Lung (tissue), 12 donors: ENCODE measurements around the gene DDX60. TPM values are rescaled to one million over a fixed set of nuclear protein-coding genes. Genes with fewer than 3 reads are reported as not detected.

ENCODE experiments used
- ATAC-seq: fragments of 200-7000 bp; cut with Tn5 transposase; one replicate; pipeline ENCODE4 v1.9.1; 2020; ENCODE audit warnings: moderate number of reproducible peaks; ENCODE audit not compliant: insufficient read depth, low FRiP score
- DNase-seq, 3 donors: peaks; one replicate each; pipeline ENCODE4 v3.0.0-alpha.2; 2013 to 2017
- H3K27ac ChIP-seq, 2 donors: one replicate each; pipeline ENCODE4 v1.5.1; 2013; ENCODE audit warnings: mild to moderate bottlenecking in 2 of 2, moderate library complexity in 2 of 2, control low read depth in 1 of 2, inconsistent platforms in 1 of 2, low read depth in 1 of 2, low read length in 1 of 2
- H3K27me3 ChIP-seq, 3 donors: one replicate each; pipeline ENCODE4 v1.5.1; 2013; ENCODE audit warnings: low read length in 2 of 3; ENCODE audit not compliant: control insufficient read depth in 3 of 3, insufficient read depth in 3 of 3
- H3K36me3 ChIP-seq, 4 donors: one replicate each; pipeline ENCODE4 v1.5.1; 2013; ENCODE audit warnings: low read length in 4 of 4, mild to moderate bottlenecking in 1 of 4, moderate library complexity in 1 of 4; ENCODE audit not compliant: control insufficient read depth in 4 of 4, insufficient read depth in 4 of 4
- H3K4me1 ChIP-seq, 5 donors: one replicate each; pipeline ENCODE4 v1.5.1; 2013; ENCODE audit warnings: low read length in 5 of 5, mild to moderate bottlenecking in 2 of 5, moderate library complexity in 1 of 5; ENCODE audit not compliant: control insufficient read depth in 5 of 5, insufficient read depth in 5 of 5
- H3K4me3 ChIP-seq: one replicate; pipeline ENCODE4 v1.5.1; 2013; ENCODE audit warnings: mild to moderate bottlenecking, control low read depth, moderate library complexity
- H3K9ac ChIP-seq, 2 donors: one replicate each; pipeline ENCODE4 v1.5.1; 2013; ENCODE audit warnings: low read length in 2 of 2, control low read depth in 1 of 2; ENCODE audit not compliant: insufficient read depth in 1 of 2
- H3K9me3 ChIP-seq, 4 donors: one replicate each; pipeline ENCODE4 v1.5.1; 2013; ENCODE audit warnings: low read length in 3 of 4, mild to moderate bottlenecking in 1 of 4, moderate library complexity in 1 of 4; ENCODE audit not compliant: control insufficient read depth in 4 of 4, insufficient read depth in 3 of 4
- WGBS, 2 donors: extraction: QIAGEN DNeasy Blood & Tissue Kit; methylation state at CpG; one replicate each; pipeline ENCODE4 v1.1.7; 2013; 5-methylcytosine and 5-hydroxymethylcytosine counted together
- polyA plus RNA-seq, 2 donors: library from polyadenylated mRNA; stranded (reverse); fragments of 200-250 nt; gene quantifications; one replicate each; pipeline ENCODE4 v1.2.1, GENCODE V29; 2013
- total RNA-seq, 2 donors: library from RNA; depleted of rRNA in 1 of 2; stranded (reverse); fragments of >200 nt in 1 of 2; gene quantifications; one replicate each; pipeline ENCODE4 v1.2.1, GENCODE V29; 2014 to 2021
- TF ChIP-seq, protein P1 (sequence below): IDR thresholded peaks from 2 replicates; pipeline ENCODE4 v1.5.1; 2012; ENCODE audit warnings: mild to moderate bottlenecking; ENCODE audit errors: control extremely low read depth, extremely low read depth
- donor health status: control.
- donor health status: control.
- donor health status: Bipolar disorder and iron deficiency.
- donor health status: healthy.
- donor health status: DM: yes; HTN: yes; CAD: no.

Gene DDX60
- total and polyA plus RNA-seq, 4 donors = 2.6 to 47.0 (median 14.6) TPM

DNA sequence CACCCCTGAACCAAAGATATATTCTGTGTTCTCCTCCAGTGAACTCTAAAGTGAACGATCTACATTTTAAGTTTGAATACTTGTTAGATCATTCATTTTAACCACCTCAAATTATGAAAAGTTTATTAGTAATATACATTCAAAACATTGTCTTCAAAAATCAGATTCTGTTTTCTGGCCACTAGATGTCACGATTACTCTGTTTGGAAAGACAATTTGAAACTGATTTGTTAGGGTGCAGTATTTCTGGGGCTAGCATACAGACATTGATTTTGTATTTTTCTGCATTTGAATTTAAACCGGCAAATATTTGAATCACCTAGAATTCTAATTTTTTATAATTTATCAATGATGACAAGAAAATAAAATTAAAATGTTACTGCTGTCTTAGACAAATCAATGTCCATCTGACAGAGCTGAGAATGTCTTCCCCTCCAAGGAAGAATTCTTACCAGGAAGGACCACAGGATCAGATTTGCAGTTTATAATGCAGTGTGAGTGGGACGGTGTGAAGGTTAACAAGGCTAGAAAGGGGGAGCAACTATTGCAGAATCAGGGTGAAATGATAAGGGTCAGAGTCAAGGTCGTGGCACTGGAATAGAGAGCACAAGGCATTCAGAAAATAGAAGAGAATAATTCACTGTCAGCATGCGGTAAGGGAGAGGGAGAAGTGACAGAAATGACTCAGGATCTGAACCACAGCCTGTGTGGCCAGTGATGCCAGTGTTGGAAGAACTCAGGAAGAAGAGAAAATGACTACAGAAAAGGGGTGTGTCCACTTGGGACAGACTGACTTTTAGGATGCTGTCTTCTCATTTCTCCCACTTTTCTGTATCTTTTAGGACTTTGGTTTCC, 134.6 kb downstream of the DDX60 start:
- 38 to 44% methylated on average over 6 of the region's 6 CpGs for WGBS, 2 donors
- no peak overlapping the region for H3K9ac ChIP-seq
- H3K27me3 ChIP-seq = no peaks in the 10 kb centered on the region
- TF ChIP-seq, protein P1, sequence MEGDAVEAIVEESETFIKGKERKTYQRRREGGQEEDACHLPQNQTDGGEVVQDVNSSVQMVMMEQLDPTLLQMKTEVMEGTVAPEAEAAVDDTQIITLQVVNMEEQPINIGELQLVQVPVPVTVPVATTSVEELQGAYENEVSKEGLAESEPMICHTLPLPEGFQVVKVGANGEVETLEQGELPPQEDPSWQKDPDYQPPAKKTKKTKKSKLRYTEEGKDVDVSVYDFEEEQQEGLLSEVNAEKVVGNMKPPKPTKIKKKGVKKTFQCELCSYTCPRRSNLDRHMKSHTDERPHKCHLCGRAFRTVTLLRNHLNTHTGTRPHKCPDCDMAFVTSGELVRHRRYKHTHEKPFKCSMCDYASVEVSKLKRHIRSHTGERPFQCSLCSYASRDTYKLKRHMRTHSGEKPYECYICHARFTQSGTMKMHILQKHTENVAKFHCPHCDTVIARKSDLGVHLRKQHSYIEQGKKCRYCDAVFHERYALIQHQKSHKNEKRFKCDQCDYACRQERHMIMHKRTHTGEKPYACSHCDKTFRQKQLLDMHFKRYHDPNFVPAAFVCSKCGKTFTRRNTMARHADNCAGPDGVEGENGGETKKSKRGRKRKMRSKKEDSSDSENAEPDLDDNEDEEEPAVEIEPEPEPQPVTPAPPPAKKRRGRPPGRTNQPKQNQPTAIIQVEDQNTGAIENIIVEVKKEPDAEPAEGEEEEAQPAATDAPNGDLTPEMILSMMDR = peak; percentile 29
- H3K4me3 ChIP-seq = no peak overlapping the region
- ATAC-seq (no peak), DNase-seq (peak in 2 of 3 donors; percentile 48 to 68)
- H3K36me3 ChIP-seq = no peaks in the 10 kb centered on the region
- H3K4me1 ChIP-seq = peaks cover 0 to 2% (median 0%) of the 10 kb centered on the region in 5 donors
- H3K27ac ChIP-seq = peak overlapping the region in 1 of 2 donors; percentile 3
- H3K9me3 ChIP-seq = no peaks in the 10 kb centered on the region

DNA sequence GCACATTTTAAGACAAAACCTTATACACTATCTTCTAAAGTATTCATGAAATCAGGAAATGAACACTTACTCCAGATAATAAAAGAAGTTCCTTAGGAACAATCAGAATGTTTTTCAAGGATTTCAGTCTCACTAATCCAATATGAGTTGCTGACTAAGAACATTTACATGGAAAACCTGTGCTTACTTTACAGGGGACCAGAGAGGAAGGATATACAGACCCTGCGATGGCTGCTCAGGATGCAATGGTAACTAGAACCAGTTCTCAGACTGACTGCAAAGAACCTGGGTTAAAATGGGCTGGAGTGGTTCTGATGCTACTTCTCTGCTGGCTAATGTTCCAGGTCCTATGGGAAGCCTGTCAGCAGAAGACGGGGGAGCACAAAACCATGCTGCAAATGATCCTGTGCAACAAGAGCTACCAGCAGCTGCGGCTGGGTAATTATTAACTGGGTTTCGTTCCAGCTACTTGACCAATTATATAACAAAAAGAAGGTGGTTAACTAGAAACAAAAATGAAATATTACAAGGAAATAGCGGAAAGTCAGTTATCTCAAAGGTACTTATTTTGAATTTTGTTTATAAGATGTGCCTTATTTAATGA, 140.9 kb downstream of the DDX60 start:
- H3K9me3 ChIP-seq = no peaks in the 10 kb centered on the region
- no peak overlapping the region for H3K9ac ChIP-seq
- TF ChIP-seq, protein P1 = no peak
- H3K27ac ChIP-seq = no peak overlapping the region
- no peaks in the 10 kb centered on the region for H3K27me3 ChIP-seq
- no peaks in the 10 kb centered on the region for H3K36me3 ChIP-seq
- no peak overlapping the region for H3K4me3 ChIP-seq
- 76 to 89% methylated on average over 5 of the region's 5 CpGs for WGBS, 2 donors
- no peaks in the 10 kb centered on the region for H3K4me1 ChIP-seq
- DNase-seq = peak in 1 of 3 donors; percentile 20
- no peak for ATAC-seq

DNA sequence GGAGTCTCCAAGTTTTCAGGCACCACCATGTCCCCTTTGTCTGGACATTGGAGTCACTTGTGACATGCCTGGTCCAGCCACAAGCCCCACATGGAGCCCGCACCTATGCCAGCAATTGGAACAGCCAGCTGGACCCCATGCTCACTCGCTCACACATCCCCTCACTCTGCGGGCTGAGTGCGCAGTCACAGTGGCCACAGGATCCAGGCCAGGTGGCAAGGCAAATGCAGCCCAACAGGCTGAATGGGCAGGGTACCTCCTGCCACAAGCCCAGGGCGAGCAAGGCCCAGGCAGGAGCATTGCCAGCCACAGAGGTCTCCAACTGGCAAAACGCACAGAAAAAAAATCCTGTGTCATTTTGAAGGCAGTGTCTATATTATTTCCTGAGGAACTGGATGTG, 144.2 kb downstream of the DDX60 start:
- Histone ChIP-seq H3K27ac (no peak overlapping the region), H3K9ac (no peak overlapping the region), H3K4me1 (no peaks in the 10 kb centered on the region), H3K9me3 (no peaks in the 10 kb centered on the region), H3K4me3 (no peak overlapping the region), H3K36me3 (no peaks in the 10 kb centered on the region), H3K27me3 (no peaks in the 10 kb centered on the region)
- TF ChIP-seq, protein P1 = no peak
- 82 to 86% methylated on average over 6 of the region's 6 CpGs for WGBS, 2 donors
- ATAC-seq (no peak), DNase-seq (no peak)
